Measurements from ENCODE around the gene CA9.

Gene CA9

DNA sequence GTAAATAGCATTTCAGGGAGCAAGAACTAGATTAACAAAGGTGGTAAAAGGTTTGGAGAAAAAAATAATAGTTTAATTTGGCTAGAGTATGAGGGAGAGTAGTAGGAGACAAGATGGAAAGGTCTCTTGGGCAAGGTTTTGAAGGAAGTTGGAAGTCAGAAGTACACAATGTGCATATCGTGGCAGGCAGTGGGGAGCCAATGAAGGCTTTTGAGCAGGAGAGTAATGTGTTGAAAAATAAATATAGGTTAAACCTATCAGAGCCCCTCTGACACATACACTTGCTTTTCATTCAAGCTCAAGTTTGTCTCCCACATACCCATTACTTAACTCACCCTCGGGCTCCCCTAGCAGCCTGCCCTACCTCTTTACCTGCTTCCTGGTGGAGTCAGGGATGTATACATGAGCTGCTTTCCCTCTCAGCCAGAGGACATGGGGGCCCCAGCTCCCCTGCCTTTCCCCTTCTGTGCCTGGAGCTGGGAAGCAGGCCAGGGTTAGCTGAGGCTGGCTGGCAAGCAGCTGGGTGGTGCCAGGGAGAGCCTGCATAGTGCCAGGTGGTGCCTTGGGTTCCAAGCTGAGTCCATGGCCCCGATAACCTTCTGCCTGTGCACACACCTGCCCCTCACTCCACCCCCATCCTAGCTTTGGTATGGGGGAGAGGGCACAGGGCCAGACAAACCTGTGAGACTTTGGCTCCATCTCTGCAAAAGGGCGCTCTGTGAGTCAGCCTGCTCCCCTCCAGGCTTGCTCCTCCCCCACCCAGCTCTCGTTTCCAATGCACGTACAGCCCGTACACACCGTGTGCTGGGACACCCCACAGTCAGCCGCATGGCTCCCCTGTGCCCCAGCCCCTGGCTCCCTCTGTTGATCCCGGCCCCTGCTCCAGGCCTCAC is at the start of gene CA9:
TSS of gene CA9 (plus strand) at position 797 of the 893 bp plus-strand sequence. CDS start at position 829, 32 bp downstream.
- Histone ChIP-seq H3K27ac (ENCODE audit: low read depth, low read length) (no peak within 1 kb of the TSS), H3K9me2 (replicated peaks; ENCODE audit: insufficient read depth, low read length) (no peaks in the 10 kb centered on the region), H3K4me3 (ENCODE audit: insufficient read depth, low read length, poor library complexity, severe bottlenecking) (no peak within 1 kb of the TSS), H3K79me2 (ENCODE audit: insufficient read depth, low read length) (no peaks in the 10 kb centered on the region), H3K27me3 (ENCODE audit: low read length) (no peaks in the 10 kb centered on the region), H3K9ac (ENCODE audit: low read length) (no peak within 1 kb of the TSS), H2AFZ (ENCODE audit: low read depth, low read length, severe bottlenecking) (no peak within 1 kb of the TSS), H3K4me2 (ENCODE audit: low read depth, low read length, poor library complexity, severe bottlenecking) (no peak within 1 kb of the TSS), H3F3A (ENCODE audit: insufficient read depth) (no peaks in the 10 kb centered on the region), H3K9me3 (ENCODE audit: insufficient read depth, low read length) (no peaks in the 10 kb centered on the region), H4K20me1 (ENCODE audit: low read depth, low read length) (no peaks in the 10 kb centered on the region), H3K36me3 (ENCODE audit: low read length) (no peaks in the 10 kb centered on the region)
- no peak for TF ChIP-seq EZH2phosphoT487 (conservative IDR thresholded peaks at IDR 0.05; ENCODE audit: low read length)
- TF ChIP-seq, protein P1, sequence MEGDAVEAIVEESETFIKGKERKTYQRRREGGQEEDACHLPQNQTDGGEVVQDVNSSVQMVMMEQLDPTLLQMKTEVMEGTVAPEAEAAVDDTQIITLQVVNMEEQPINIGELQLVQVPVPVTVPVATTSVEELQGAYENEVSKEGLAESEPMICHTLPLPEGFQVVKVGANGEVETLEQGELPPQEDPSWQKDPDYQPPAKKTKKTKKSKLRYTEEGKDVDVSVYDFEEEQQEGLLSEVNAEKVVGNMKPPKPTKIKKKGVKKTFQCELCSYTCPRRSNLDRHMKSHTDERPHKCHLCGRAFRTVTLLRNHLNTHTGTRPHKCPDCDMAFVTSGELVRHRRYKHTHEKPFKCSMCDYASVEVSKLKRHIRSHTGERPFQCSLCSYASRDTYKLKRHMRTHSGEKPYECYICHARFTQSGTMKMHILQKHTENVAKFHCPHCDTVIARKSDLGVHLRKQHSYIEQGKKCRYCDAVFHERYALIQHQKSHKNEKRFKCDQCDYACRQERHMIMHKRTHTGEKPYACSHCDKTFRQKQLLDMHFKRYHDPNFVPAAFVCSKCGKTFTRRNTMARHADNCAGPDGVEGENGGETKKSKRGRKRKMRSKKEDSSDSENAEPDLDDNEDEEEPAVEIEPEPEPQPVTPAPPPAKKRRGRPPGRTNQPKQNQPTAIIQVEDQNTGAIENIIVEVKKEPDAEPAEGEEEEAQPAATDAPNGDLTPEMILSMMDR (IDR thresholded peaks at IDR 0.05; ENCODE audit: insufficient read depth, low read length, poor library complexity, severe bottlenecking): no peak

DNA sequence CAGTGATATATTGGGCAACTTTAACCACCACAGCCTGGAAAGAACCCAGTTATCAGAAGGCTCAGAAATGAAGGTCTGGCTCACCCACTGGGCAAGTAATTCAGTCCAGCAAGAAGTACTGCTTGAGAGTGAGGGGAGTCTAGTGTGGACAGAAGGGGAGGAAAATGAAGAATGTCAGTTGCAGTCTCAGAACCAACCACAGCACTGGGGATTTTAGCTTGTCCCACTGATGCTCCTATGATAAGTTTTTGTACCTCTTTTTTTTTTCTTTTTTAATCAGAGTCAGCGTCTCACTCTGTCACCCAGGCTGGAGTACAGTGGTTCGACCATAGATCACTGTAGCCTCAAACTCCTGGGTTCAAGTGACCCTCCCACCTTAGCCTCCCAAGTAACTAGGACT is 46.2 kb upstream of the CA9 start:
- H4K20me1 ChIP-seq (ENCODE audit: low read depth, low read length): no peaks in the 10 kb centered on the region
- H3K36me3 ChIP-seq (ENCODE audit: low read length): no peaks in the 10 kb centered on the region
- H3K4me2 ChIP-seq (ENCODE audit: low read depth, low read length, poor library complexity, severe bottlenecking): no peak overlapping the region
- no peak overlapping the region for H2AFZ ChIP-seq (ENCODE audit: low read depth, low read length, severe bottlenecking)
- no peak overlapping the region for H3K4me3 ChIP-seq (ENCODE audit: insufficient read depth, low read length, poor library complexity, severe bottlenecking)
- TF ChIP-seq, protein P1 (IDR thresholded peaks at IDR 0.05; ENCODE audit: insufficient read depth, low read length, poor library complexity, severe bottlenecking): no peak
- TF ChIP-seq EZH2phosphoT487 (conservative IDR thresholded peaks at IDR 0.05; ENCODE audit: low read length): no peak
- H3K27me3 ChIP-seq (ENCODE audit: low read length): no peaks in the 10 kb centered on the region
- no peaks in the 10 kb centered on the region for H3K9me3 ChIP-seq (ENCODE audit: insufficient read depth, low read length)
- H3K9me2 ChIP-seq (replicated peaks; ENCODE audit: insufficient read depth, low read length): no peaks in the 10 kb centered on the region
- H3K79me2 ChIP-seq (ENCODE audit: insufficient read depth, low read length): no peaks in the 10 kb centered on the region
- no peak overlapping the region for H3K27ac ChIP-seq (ENCODE audit: low read depth, low read length)
- H3F3A ChIP-seq (ENCODE audit: insufficient read depth): peaks cover 15% of the 10 kb centered on the region; the same call in 1 of the 2 replicates
- no peak overlapping the region for H3K9ac ChIP-seq (ENCODE audit: low read length)

DNA sequence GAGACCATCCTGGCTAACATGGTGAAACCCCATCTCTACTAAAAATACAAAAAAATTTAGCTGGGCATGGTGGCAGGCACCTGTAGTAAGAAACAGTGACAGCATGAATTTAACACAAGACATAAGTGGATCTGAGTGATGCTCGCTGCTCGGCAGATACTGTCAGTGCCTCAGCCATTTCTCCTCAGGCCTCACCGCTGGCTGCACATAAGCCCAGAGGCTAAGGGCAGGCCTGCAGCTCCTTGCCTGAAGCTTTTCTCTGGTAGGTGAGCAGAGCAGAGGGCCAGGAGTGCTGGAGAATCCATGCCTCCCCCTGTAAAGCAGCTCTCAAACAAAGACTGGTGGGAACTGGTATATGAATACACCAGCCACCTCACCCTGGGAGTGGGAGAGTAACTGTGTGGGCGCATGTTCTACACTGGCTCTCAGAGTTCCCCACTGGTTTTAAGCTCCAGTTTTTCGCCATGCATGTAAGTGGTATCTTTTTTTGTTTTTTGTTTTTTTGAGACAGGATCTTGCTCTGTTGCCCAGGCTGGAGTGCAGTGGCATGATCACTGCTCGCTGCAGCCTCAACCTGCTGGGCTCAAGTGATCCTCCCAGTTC is 45.2 kb upstream of the CA9 start:
- Histone ChIP-seq H3K27me3 (ENCODE audit: low read length) (no peaks in the 10 kb centered on the region), H3K9me2 (replicated peaks; ENCODE audit: insufficient read depth, low read length) (no peaks in the 10 kb centered on the region), H3K36me3 (ENCODE audit: low read length) (no peaks in the 10 kb centered on the region), H3K27ac (ENCODE audit: low read depth, low read length) (no peak overlapping the region), H4K20me1 (ENCODE audit: low read depth, low read length) (no peaks in the 10 kb centered on the region), H3K4me3 (ENCODE audit: insufficient read depth, low read length, poor library complexity, severe bottlenecking) (no peak overlapping the region), H3K9me3 (ENCODE audit: insufficient read depth, low read length) (no peaks in the 10 kb centered on the region), H3K4me2 (ENCODE audit: low read depth, low read length, poor library complexity, severe bottlenecking) (no peak overlapping the region), H3F3A (ENCODE audit: insufficient read depth) (peaks cover 20% of the 10 kb centered on the region; the same call in 1 of the 2 replicates), H3K9ac (ENCODE audit: low read length) (no peak overlapping the region), H3K79me2 (ENCODE audit: insufficient read depth, low read length) (no peaks in the 10 kb centered on the region), H2AFZ (ENCODE audit: low read depth, low read length, severe bottlenecking) (no peak overlapping the region)
- TF ChIP-seq EZH2phosphoT487 (conservative IDR thresholded peaks at IDR 0.05; ENCODE audit: low read length): no peak
- TF ChIP-seq, protein P1 (IDR thresholded peaks at IDR 0.05; ENCODE audit: insufficient read depth, low read length, poor library complexity, severe bottlenecking): no peak

All from SU-DHL-6 (cell line).